HuH-7 (cell line): Measurements from ENCODE around the gene TECPR1.

Source experiments
- DNase-seq: peaks from one replicate; pipeline ENCODE4 v3.0.0; 2011; ENCODE audit warnings: low spot score

TECPR1 gene

GRCh38 chr7:98210513-98211220, 41.4 kb downstream of the TECPR1 start:
- DNase-seq = no peak

- no peak for DNase-seq
Observed at GRCh38 chr7:98209166-98209920, 42.7 kb downstream of the TECPR1 start.

GRCh38 chr7:98206451-98207330, 45.3 kb downstream of the TECPR1 start:
- no peak for DNase-seq

GRCh38 chr7:98205162-98205845, 46.7 kb downstream of the TECPR1 start:
- no peak for DNase-seq

- no peak for DNase-seq
Observed at GRCh38 chr7:98204670-98205069, 47.4 kb downstream of the TECPR1 start.

- DNase-seq = no peak
Observed at GRCh38 chr7:98203964-98204605, 47.9 kb downstream of the TECPR1 start.

- no peak for DNase-seq
Observed at GRCh38 chr7:98203261-98203963, 48.6 kb downstream of the TECPR1 start.

- DNase-seq = no peak
Observed at GRCh38 chr7:98202367-98203195, 49.5 kb downstream of the TECPR1 start.

GRCh38 chr7:98200364-98200763, 51.7 kb downstream of the TECPR1 start:
- no peak for DNase-seq

GRCh38 chr7:98199131-98199530, 52.9 kb downstream of the TECPR1 start:
- DNase-seq = no peak

- no peak for DNase-seq
Observed at GRCh38 chr7:98196706-98197605, 55.1 kb downstream of the TECPR1 start.

GRCh38 chr7:98194672-98195457, 57.2 kb downstream of the TECPR1 start:
- DNase-seq = no peak

- no peak for DNase-seq
Observed at GRCh38 chr7:98194186-98194585, 57.8 kb downstream of the TECPR1 start.

- DNase-seq = no peak
Observed at GRCh38 chr7:98193474-98194180, 58.4 kb downstream of the TECPR1 start.

- no peak for DNase-seq
Observed at GRCh38 chr7:98192781-98193457, 59.1 kb downstream of the TECPR1 start.

- DNase-seq = no peak
Observed at GRCh38 chr7:98191668-98192431, 60.2 kb downstream of the TECPR1 start.
